WI38 (cell line): ENCODE results near the gene ACACA.

ENCODE experiments used
- H3K4me3 ChIP-seq: 2 replicates; pipeline ENCODE4 v1.5.1; 2011; ENCODE audit warnings: low read depth, mild to moderate bottlenecking, control low read depth, low read length
- CTCF ChIP-seq: IDR thresholded peaks from 2 replicates; pipeline ENCODE4 v1.5.1; 2012; ENCODE audit warnings: low read depth, mild to moderate bottlenecking, control low read depth, low read length

The ACACA gene

GRCh38 chr17:37317867-37318266 lies 88.8 kb downstream of the ACACA start:
- H3K4me3 ChIP-seq = no peak overlapping the region
- TF ChIP-seq CTCF = no peak

GRCh38 chr17:37315601-37316000 lies 91.0 kb downstream of the ACACA start:
- TF ChIP-seq CTCF = no peak
- no peak overlapping the region for H3K4me3 ChIP-seq

- no peak for TF ChIP-seq CTCF
Observed at GRCh38 chr17:37312137-37312923, 94.3 kb downstream of the ACACA start.

GRCh38 chr17:37310940-37311339 lies 95.7 kb downstream of the ACACA start:
- no peak overlapping the region for H3K4me3 ChIP-seq
- TF ChIP-seq CTCF = no peak

More at GRCh38 chr17:37312137-37312923, 94.3 kb downstream of the ACACA start:
- no peak overlapping the region for H3K4me3 ChIP-seq

GRCh38 chr17:37309051-37309450 lies 97.6 kb downstream of the ACACA start:
- H3K4me3 ChIP-seq = no peak overlapping the region
- no peak for TF ChIP-seq CTCF

- H3K4me3 ChIP-seq = no peak overlapping the region
- TF ChIP-seq CTCF = no peak
Observed at GRCh38 chr17:37305406-37305905, 101.2 kb downstream of the ACACA start.

GRCh38 chr17:37301288-37301687 lies 105.3 kb downstream of the ACACA start:
- TF ChIP-seq CTCF = no peak
- no peak overlapping the region for H3K4me3 ChIP-seq
